K562 (cell line): ENCODE results near the gene MXRA7. TPM values are rescaled to one million over a fixed set of nuclear protein-coding genes. Genes with fewer than 3 reads are reported as not detected.
"Not testable (repeated sequence)": the region's sequence is repeated elsewhere in the genome, so short reads cannot be mapped to it uniquely, and the experiment has no call there.

Experiments
- ATAC-seq: fragments of 200-7000 bp; cut with Tn5 transposase; 3 replicates; pipeline ENCODE4 v1.9.1; 2020; ENCODE audit warnings: moderate library complexity
- BruUV-seq: library from RNA; stranded (reverse); fragments of 400-500 nt; replicated peaks from 2 replicates; lab custom pipeline; 2021; lab: Mats Ljungman, UMichigan
- CTCF ChIA-PET: fragments of 300-600 bp; formaldehyde crosslinking; extraction: SDS; loops from one replicate; lab custom pipeline; 2021; ENCODE audit warnings: low intra/inter-chr PET ratio; lab: Yijun Ruan, JAX
- POLR2A ChIA-PET: fragments of 300-600, 350-650 bp; sonication (Branson Sonifier 250); formaldehyde crosslinking; extraction: SDS; loops from one replicate; lab custom pipeline; 2021; ENCODE audit warnings: antibody characterized with exemption, inconsistent platforms; lab: Yijun Ruan, JAX
- DNase-seq, 4 experiments: peaks; one replicate each; pipeline versions ENCODE4 v3.0.0 to v3.0.0-alpha.2; 2011 to 2018; ENCODE audit warnings: low spot score in 3 of 4, mixed read lengths in 3 of 4; ENCODE audit errors: extremely low read depth in 1 of 4
- FAIRE-seq: peaks from 2 replicates; lab custom pipeline; 2011; peaks lifted over from hg19 to GRCh38; lab: Jason Lieb, UNC
- H2AFZ ChIP-seq: 2 replicates; pipeline ENCODE4 v1.6.0; 2011; ENCODE audit warnings: low read depth, low read length, control low read depth, inconsistent platforms
- H3K27ac ChIP-seq: fragments of 200-600 bp; 3 replicates; pipeline ENCODE4 v1.8.0; 2011; ENCODE audit warnings: low read depth, mild to moderate bottlenecking, control low read depth, inconsistent platforms, low read length, moderate library complexity, mixed read lengths; ENCODE audit errors: extremely low read depth
- H3K27me3 ChIP-seq, 2 experiments: fragments of 300-600 bp in 1 of 2; 2 replicates in 1 of 2; 3 replicates in 1 of 2; pipeline versions ENCODE4 v1.6.0 to v1.8.0; 2011; ENCODE audit warnings: inconsistent platforms in 2 of 2, low read length in 2 of 2, mild to moderate bottlenecking in 1 of 2, mixed read lengths in 1 of 2, moderate library complexity in 1 of 2; ENCODE audit not compliant: control insufficient read depth in 2 of 2, insufficient read depth in 2 of 2
- H3K36me3 ChIP-seq: fragments of 300-600 bp; 3 replicates; pipeline ENCODE4 v1.8.0; 2011; ENCODE audit warnings: mild to moderate bottlenecking, low read length, inconsistent platforms; ENCODE audit not compliant: control insufficient read depth, insufficient read depth
- H3K4me1 ChIP-seq, 2 experiments: fragments of 200-600 bp in 1 of 2; replicated peaks in 1 of 2; 2 replicates in 1 of 2; 3 replicates in 1 of 2; pipeline versions ENCODE4 v1.5.1 to v1.8.0; 2011; ENCODE audit warnings: inconsistent platforms in 2 of 2, low read length in 2 of 2, mild to moderate bottlenecking in 1 of 2, mixed read lengths in 1 of 2, moderate library complexity in 1 of 2; ENCODE audit not compliant: control insufficient read depth in 2 of 2, insufficient read depth in 2 of 2
- H3K4me2 ChIP-seq: 2 replicates; pipeline ENCODE4 v1.6.1; 2011; ENCODE audit warnings: low read length, control low read depth, inconsistent platforms, mixed read lengths; ENCODE audit not compliant: insufficient read depth
- H3K4me3 ChIP-seq: fragments of 200-600 bp; sonication (generic), shearing (Covaris generic); 2 replicates; pipeline ENCODE4 v1.5.1; 2016; ENCODE audit warnings: control low read depth, inconsistent platforms
- H3K79me2 ChIP-seq: fragments of 200-600 bp; 3 replicates; pipeline ENCODE4 v1.8.0; 2011; ENCODE audit warnings: low read length, inconsistent platforms; ENCODE audit not compliant: control insufficient read depth, insufficient read depth
- H3K9ac ChIP-seq, 2 experiments: 2 replicates each; pipeline versions ENCODE4 v1.6.0 to v1.6.1; 2011; ENCODE audit warnings: low read depth in 2 of 2, low read length in 2 of 2, control low read depth in 1 of 2, inconsistent platforms in 1 of 2, mild to moderate bottlenecking in 1 of 2, mixed read lengths in 1 of 2; ENCODE audit not compliant: insufficient read depth in 1 of 2
- H3K9me1 ChIP-seq: one replicate; pipeline ENCODE4 v1.6.0; 2011; ENCODE audit warnings: inconsistent platforms, mild to moderate bottlenecking, low read length, moderate library complexity; ENCODE audit not compliant: control insufficient read depth, insufficient read depth
- H3K9me3 ChIP-seq: replicated peaks from 2 replicates; pipeline ENCODE4 v1.5.1; 2011; ENCODE audit warnings: low read depth, low read length, inconsistent platforms; ENCODE audit not compliant: control insufficient read depth, insufficient read depth
- H4K20me1 ChIP-seq: replicated peaks from 2 replicates; pipeline ENCODE4 v1.6.1; 2011; ENCODE audit warnings: low read length, inconsistent platforms, mixed read lengths; ENCODE audit not compliant: control insufficient read depth, insufficient read depth
- GABPA ChIP-seq: fragments of 200-800 bp; sonication (Bioruptor generic); conservative IDR thresholded peaks from 2 replicates; pipeline ENCODE4 v1.6.1; 2016; ENCODE audit warnings: low read depth, missing genetic modification characterization, missing compliant biosample characterization
- POLR2G ChIP-seq: fragments of 200-400 bp; formaldehyde crosslinking; IDR thresholded peaks from 2 replicates; pipeline ENCODE4 v1.6.1; 2017; ENCODE audit warnings: low read depth, mild to moderate bottlenecking, antibody characterized with exemption, low read length, moderate library complexity
- RBBP5 ChIP-seq: fragments of 200-600 bp; sonication (generic); IDR thresholded peaks from 2 replicates; pipeline ENCODE4 v1.6.1; 2012; ENCODE audit warnings: borderline replicate concordance, mild to moderate bottlenecking, low read length, control low read depth, inconsistent platforms; ENCODE audit not compliant: insufficient read depth, poor library complexity, severe bottlenecking
- ZBTB7A ChIP-seq: IDR thresholded peaks from 2 replicates; pipeline ENCODE4 v1.6.1; 2011; ENCODE audit warnings: low read depth, mild to moderate bottlenecking, low read length, moderate library complexity, borderline replicate concordance; ENCODE audit not compliant: control insufficient read depth
- ZFX ChIP-seq: sonication (generic); formaldehyde crosslinking; IDR thresholded peaks from 2 replicates; pipeline ENCODE4 v1.8.0; 2022; ENCODE audit warnings: mild to moderate bottlenecking, missing genetic modification reagents, moderate library complexity
- ZNF121 ChIP-seq: sonication (generic); formaldehyde crosslinking; conservative IDR thresholded peaks from 2 replicates; pipeline ENCODE4 v1.8.0; 2022; ENCODE audit warnings: missing genetic modification reagents
- ZNF384 ChIP-seq: IDR thresholded peaks from 2 replicates; pipeline ENCODE4 v1.6.1; 2012; ENCODE audit warnings: low read depth, low read length, improper control_type of control experiment
- WGBS: fragments of 100-300 bp; shearing (Covaris generic); methylation state at CpG from one replicate; pipeline ENCODE4 v1.1.6; 2016; ENCODE audit warnings: low coverage, mixed read lengths; ENCODE audit not compliant: insufficient coverage; ENCODE audit errors: missing lambda C conversion rate; 5-methylcytosine and 5-hydroxymethylcytosine counted together
- in situ Hi-C: fragments of 300-500 bp; cut with MboI; formaldehyde crosslinking; loops from 4 replicates; pipeline ENCODE4 v1.15.0; 2018; ENCODE audit warnings: inconsistent platforms, mixed read lengths
- intact Hi-C: fragments of 100-400 bp; cut with micrococcal nuclease; formaldehyde crosslinking; loops from 2 replicates; pipeline ENCODE4 v1.14.2; 2022
- polyA plus RNA-seq, 8 experiments: library from polyadenylated mRNA; depleted of rRNA in 4 of 8; stranded (reverse) in 5 of 8; unstranded in 3 of 8; fragments of >200 nt; fragmentation: Nextera tagmentation in 2 of 8; fragmentation: Illumina TruSeq in 1 of 8; extraction: Ambion mirVana in 2 of 8; extraction: Trizol in 1 of 8; gene quantifications; 2 replicates each; pipeline versions ENCODE4 v1.2.1 to v1.2.3, GENCODE V29; 2011 to 2014; ENCODE audit warnings: inconsistent platforms in 1 of 8, missing spikeins in 1 of 8
- total RNA-seq, 7 experiments: library from RNA; depleted of rRNA in 6 of 7; stranded (reverse); fragments of >200 nt in 6 of 7; fragmentation: Illumina TruSeq in 2 of 7; extraction: Trizol in 2 of 7; gene quantifications; 2 replicates each; pipeline versions ENCODE4 v1.2.1 to v1.2.3, GENCODE V29; 2011 to 2021; ENCODE audit warnings: low replicate concordance in 1 of 7
- TF ChIP-seq, protein P1 (sequence below): sonication (generic); formaldehyde crosslinking; IDR thresholded peaks from 2 replicates; pipeline ENCODE4 v1.8.0; 2022; ENCODE audit warnings: missing genetic modification reagents, mild to moderate bottlenecking, moderate library complexity, borderline replicate concordance

Gene MXRA7
- total and polyA plus RNA-seq, 9 of the 15 experiments (the other 6 are each of a cell fraction or from before 2014, with no cell fraction given): 2.6 to 38.4 (median 14.3) TPM

DNA sequence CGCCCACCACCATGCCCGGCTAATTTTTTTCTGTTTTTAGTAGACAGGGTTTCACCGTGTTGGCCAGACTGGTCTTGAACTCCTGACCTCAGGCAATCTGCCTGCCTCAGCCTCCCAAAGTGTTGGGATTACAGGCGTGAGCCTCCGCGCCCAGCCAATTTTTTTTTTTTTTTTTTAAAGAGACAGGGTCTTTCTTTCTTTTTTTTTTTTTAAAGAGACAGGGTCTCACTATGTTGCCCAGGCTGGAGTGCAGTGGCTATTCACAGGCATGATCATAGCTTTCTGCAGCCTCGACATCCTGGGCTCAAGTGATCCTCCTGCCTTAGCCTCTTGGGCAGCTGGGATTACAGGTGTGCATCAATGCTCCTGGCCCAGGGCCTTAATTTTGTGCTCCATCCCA, 1.6 kb upstream of the MXRA7 start:
- H3K27me3 ChIP-seq, CTCF ChIA-PET, in situ Hi-C loops, H3K9me3 ChIP-seq, H3K4me2 ChIP-seq, H4K20me1 ChIP-seq, intact Hi-C loops, H3K9ac ChIP-seq, BruUV-seq, FAIRE-seq, DNase-seq, H3K4me3 ChIP-seq, H3K9me1 ChIP-seq, H3K27ac ChIP-seq, ATAC-seq, H2AFZ ChIP-seq: not testable (repeated sequence)
- 43% methylated on average over 5 of the region's 7 CpGs for WGBS
- 0 out of 2 replicates have a peak, but pooled peaks have one; percentile 16 for TF ChIP-seq ZNF121 (CRISPR knock-in tag)
- TF ChIP-seq ZNF384: peak; percentile 42; the same call in 1 of the 2 replicates
- POLR2A ChIA-PET: interaction anchor here (0.6 to 5.2 kb wide), 4 partner anchors 14 to 118 kb away, joined by 3 to 35 read pairs (median 6); partner anchors contain the start of genes JMJD6, METTL23, MFSD11 and SRSF2
- H3K79me2 ChIP-seq: peaks cover 12% of the 10 kb centered on the region; the same call in 2 of the 3 replicates
- peaks cover 44 to 49% of the 10 kb centered on the region in 2 experiments for H3K4me1 ChIP-seq
- peaks cover 44% of the 10 kb centered on the region for H3K36me3 ChIP-seq

DNA sequence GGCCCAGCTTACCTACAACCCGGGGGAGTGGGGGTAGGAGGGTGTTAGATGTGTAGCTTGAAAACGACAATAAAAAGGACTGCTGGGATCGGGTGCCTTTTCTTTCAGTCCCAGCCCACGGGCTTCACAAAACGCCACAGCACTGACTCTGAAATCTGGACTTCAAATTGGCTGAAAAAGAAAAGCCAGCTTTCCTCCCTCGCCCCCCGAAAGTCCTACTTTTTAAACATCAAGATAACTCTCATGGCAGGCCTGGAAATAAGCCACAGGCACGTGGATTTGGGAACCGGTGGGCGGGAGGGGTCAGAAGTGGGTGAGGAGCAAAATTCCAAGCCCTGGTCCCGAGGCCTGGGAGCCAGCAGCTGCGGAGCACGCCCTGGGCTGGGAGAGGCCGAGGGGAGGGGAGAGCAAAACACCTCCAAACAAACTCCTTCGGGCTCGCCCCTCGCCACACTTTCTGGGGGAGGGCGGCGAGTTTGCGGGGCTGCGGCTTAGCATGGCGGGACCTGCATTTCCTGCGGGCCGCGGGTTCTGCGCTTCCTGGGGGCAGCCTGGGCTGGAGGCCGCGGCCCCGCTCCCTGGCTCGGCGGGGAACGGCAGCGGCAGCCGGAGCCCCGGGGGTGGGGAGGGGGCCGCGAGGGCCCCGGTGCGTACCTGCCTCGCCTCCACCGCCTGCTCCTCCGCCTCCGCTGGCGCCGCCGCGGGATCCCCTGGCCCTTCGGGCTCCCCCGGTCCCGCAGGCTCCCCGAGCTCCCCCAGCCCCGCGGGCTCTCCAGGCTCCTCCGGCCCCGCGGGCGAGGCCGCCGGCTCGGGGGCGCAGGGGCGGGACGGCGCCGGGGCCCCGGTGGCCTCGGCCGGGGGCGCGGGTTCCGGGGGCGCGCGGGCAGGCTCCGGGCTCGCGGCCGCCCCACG, 558 bp downstream of the MXRA7 start:
- in situ Hi-C loops: not testable (repeated sequence)
- FAIRE-seq: peak; percentile 32
- TF ChIP-seq RBBP5 (peak; percentile 7), POLR2G (peak; percentile 30; the same call in 1 of the 2 replicates), GABPA (tag) (0 out of 2 replicates have a peak, but pooled peaks have one; percentile 19), ZFX (CRISPR knock-in tag) (peak; percentile 39; the same call in 1 of the 2 replicates), ZBTB7A (peak; percentile 64; the same call in 1 of the 2 replicates)
- TF ChIP-seq, protein P1, sequence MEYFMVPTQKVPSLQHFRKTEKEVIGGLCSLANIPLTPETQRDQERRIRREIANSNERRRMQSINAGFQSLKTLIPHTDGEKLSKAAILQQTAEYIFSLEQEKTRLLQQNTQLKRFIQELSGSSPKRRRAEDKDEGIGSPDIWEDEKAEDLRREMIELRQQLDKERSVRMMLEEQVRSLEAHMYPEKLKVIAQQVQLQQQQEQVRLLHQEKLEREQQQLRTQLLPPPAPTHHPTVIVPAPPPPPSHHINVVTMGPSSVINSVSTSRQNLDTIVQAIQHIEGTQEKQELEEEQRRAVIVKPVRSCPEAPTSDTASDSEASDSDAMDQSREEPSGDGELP: peak; percentile 43; the same call in 1 of the 2 replicates

More for the DNA sequence above, 558 bp downstream of the MXRA7 start:
- H3K27me3 ChIP-seq, H3K9me3 ChIP-seq, H3K79me2 ChIP-seq, H3K27ac ChIP-seq, BruUV-seq, CTCF ChIA-PET, intact Hi-C loops, H3K9me1 ChIP-seq, H4K20me1 ChIP-seq: not testable (repeated sequence)
- H3K4me1 ChIP-seq: peaks cover 28 to 35% of the 10 kb centered on the region in 2 experiments; a peak in 4 of 5 replicates
- ATAC-seq: peak; percentile 13
- H3K9ac ChIP-seq: peak overlapping the region; percentile 53 to 89; a peak in 3 of 4 replicates
- H3K4me3 ChIP-seq: peak overlapping the region; percentile 42
- POLR2A ChIA-PET: interaction anchor here (0.6 to 5.2 kb wide), 8 partner anchors 11 to 407 kb away, joined by 3 to 35 read pairs (median 6); partner anchors contain the start of genes JMJD6 and METTL23
- H2AFZ ChIP-seq: peak overlapping the region; percentile 73
- WGBS: 14% methylated on average over 35 of the region's 79 CpGs
- peak in 2 of 4 experiments; percentile 56 to 59 for DNase-seq
- peaks cover 23% of the 10 kb centered on the region for H3K36me3 ChIP-seq
- peak overlapping the region; percentile 76 for H3K4me2 ChIP-seq
